ENCODE results near the gene CUBN. TPM values are rescaled to one million over a fixed set of nuclear protein-coding genes. Genes with fewer than 3 reads are reported as not detected.
A peak's percentile ranks its signal among the peaks of the same experiment; 100 is the strongest.

The CUBN gene
- total RNA-seq, 1 donor from 2014 or later, result 2.7 TPM

DNA sequence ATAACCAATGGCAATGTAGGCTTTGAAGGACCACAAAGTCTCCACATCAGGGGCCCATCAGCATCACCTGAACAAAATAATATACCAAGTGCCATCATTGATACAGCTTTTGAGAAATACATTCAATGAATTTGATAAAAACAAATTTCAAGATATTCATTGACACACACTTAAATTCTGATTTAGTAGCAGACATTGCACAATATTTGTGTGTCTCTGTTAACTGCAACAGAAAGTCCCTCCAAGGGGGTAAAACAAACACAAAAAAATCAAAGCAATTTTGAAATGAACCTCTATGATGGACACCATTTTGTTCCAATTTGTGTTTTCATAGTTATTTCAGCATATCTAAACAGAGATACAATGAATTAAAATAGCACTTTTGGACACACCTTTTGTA, 225.6 kb downstream of the CUBN start:
- H3K4me2 ChIP-seq (ENCODE audit: low read length), result no peak overlapping the region

DNA sequence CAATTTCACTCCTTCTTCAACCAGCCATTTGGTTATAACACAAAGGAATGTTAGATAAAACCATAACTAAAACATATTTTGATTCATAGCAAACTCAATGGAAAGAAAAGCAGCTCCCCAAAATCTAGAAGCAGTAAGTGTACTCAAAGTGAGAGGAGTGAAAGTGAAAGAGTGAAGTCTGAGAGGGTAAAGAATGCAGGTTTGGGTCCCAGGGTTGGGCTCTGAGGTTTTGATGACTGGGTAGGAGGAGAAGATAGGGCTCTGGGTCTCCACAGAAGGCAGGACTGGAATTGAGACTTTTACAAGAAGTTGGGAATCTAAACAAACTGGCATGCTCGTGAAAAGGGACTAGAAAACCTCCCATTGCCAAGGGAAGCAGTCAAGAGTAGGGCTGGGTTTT, 227.0 kb downstream of the CUBN start:
- Histone ChIP-seq H3K36me3 (ENCODE audit: insufficient read depth, low read length) (no peaks in the 10 kb centered on the region), H3K4me3 (ENCODE audit: insufficient read depth, low read depth, low read length) (no peak overlapping the region), H3K4me1 (ENCODE audit: insufficient read depth, low read length) (no peaks in the 10 kb centered on the region), H4K20me1 (ENCODE audit: insufficient read depth, low read length) (no peaks in the 10 kb centered on the region), H3K9ac (ENCODE audit: low read length) (no peak overlapping the region), H2AFZ (ENCODE audit: low read depth, low read length) (no peak overlapping the region), H3K27ac (ENCODE audit: low read depth, low read length) (no peak overlapping the region), H3K79me2 (ENCODE audit: insufficient read depth, low read length) (no peaks in the 10 kb centered on the region), H3K9me3 (ENCODE audit: insufficient read depth, low read depth, low read length) (no peaks in the 10 kb centered on the region), H3K4me2 (ENCODE audit: low read length) (no peak overlapping the region), H3K27me3 (ENCODE audit: insufficient read depth, low read length) (no peaks in the 10 kb centered on the region)
- Mint-ChIP-seq H3K4me3 (ENCODE audit: unreplicated experiment) (no peak overlapping the region), H3K4me1 (ENCODE audit: low read depth, unreplicated experiment) (peaks cover 26% of the 10 kb centered on the region), H3K27ac (ENCODE audit: unreplicated experiment) (no peak overlapping the region), H3K9me3 (ENCODE audit: unreplicated experiment) (peaks cover 4% of the 10 kb centered on the region), H3K27me3 (ENCODE audit: low read depth, unreplicated experiment) (no peaks in the 10 kb centered on the region), H3K36me3 (ENCODE audit: low read depth, unreplicated experiment) (peaks cover 6% of the 10 kb centered on the region)
- DNase-seq (ENCODE audit: low read depth), result no peak
- TF ChIP-seq, protein P1, sequence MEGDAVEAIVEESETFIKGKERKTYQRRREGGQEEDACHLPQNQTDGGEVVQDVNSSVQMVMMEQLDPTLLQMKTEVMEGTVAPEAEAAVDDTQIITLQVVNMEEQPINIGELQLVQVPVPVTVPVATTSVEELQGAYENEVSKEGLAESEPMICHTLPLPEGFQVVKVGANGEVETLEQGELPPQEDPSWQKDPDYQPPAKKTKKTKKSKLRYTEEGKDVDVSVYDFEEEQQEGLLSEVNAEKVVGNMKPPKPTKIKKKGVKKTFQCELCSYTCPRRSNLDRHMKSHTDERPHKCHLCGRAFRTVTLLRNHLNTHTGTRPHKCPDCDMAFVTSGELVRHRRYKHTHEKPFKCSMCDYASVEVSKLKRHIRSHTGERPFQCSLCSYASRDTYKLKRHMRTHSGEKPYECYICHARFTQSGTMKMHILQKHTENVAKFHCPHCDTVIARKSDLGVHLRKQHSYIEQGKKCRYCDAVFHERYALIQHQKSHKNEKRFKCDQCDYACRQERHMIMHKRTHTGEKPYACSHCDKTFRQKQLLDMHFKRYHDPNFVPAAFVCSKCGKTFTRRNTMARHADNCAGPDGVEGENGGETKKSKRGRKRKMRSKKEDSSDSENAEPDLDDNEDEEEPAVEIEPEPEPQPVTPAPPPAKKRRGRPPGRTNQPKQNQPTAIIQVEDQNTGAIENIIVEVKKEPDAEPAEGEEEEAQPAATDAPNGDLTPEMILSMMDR (IDR thresholded peaks at IDR 0.05; ENCODE audit: insufficient read depth, low read depth, low read length), result no peak
- TF ChIP-seq EZH2 (IDR thresholded peaks at IDR 0.05; ENCODE audit: insufficient read depth, low read length), result no peak
- no peak for FAIRE-seq

More for the DNA sequence above, 225.6 kb downstream of the CUBN start:
- H3K9me3 Mint-ChIP-seq (ENCODE audit: unreplicated experiment), result peaks cover 4% of the 10 kb centered on the region
- H3K27ac Mint-ChIP-seq (ENCODE audit: unreplicated experiment), result no peak overlapping the region
- Histone ChIP-seq H3K79me2 (ENCODE audit: insufficient read depth, low read length) (no peaks in the 10 kb centered on the region), H3K4me1 (ENCODE audit: insufficient read depth, low read length) (no peaks in the 10 kb centered on the region), H3K27ac (ENCODE audit: low read depth, low read length) (no peak overlapping the region), H3K4me3 (ENCODE audit: insufficient read depth, low read depth, low read length) (no peak overlapping the region), H4K20me1 (ENCODE audit: insufficient read depth, low read length) (no peaks in the 10 kb centered on the region), H3K9ac (ENCODE audit: low read length) (no peak overlapping the region), H3K36me3 (ENCODE audit: insufficient read depth, low read length) (no peaks in the 10 kb centered on the region), H3K9me3 (ENCODE audit: insufficient read depth, low read depth, low read length) (no peaks in the 10 kb centered on the region), H2AFZ (ENCODE audit: low read depth, low read length) (no peak overlapping the region), H3K27me3 (ENCODE audit: insufficient read depth, low read length) (no peaks in the 10 kb centered on the region)
- no peaks in the 10 kb centered on the region for H3K27me3 Mint-ChIP-seq (ENCODE audit: low read depth, unreplicated experiment)
- peaks cover 6% of the 10 kb centered on the region for H3K36me3 Mint-ChIP-seq (ENCODE audit: low read depth, unreplicated experiment)
- H3K4me1 Mint-ChIP-seq (ENCODE audit: low read depth, unreplicated experiment), result peaks cover 27% of the 10 kb centered on the region
- TF ChIP-seq, protein P1 (IDR thresholded peaks at IDR 0.05; ENCODE audit: insufficient read depth, low read depth, low read length), result no peak
- no peak for TF ChIP-seq EZH2 (IDR thresholded peaks at IDR 0.05; ENCODE audit: insufficient read depth, low read length)
- DNase-seq (ENCODE audit: low read depth) (no peak), FAIRE-seq (peak; percentile 17)
- no peak overlapping the region for H3K4me3 Mint-ChIP-seq (ENCODE audit: unreplicated experiment)

DNA sequence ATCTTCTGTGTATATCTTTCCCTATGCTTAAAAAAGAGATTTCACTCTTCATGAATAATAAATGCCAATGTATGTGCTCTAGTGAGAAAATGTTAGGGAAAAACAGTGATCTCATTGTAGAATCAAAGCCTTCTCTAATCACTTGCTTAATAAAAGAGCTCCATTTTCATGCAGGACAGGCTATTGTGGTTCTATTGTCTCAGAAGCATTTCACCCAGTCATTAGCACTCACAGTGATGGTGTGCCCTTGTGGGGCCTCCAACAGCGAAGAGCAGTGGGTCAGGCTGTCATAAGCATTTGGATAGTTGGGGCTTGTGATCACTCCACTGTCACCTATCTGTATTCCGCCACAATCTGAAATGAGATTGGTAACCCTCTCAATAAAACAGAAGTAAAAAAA, 228.5 kb downstream of the CUBN start:
- DNase-seq (ENCODE audit: low read depth) (no peak), FAIRE-seq (no peak)
- Mint-ChIP-seq H3K9me3 (ENCODE audit: unreplicated experiment) (peaks cover 4% of the 10 kb centered on the region), H3K27ac (ENCODE audit: unreplicated experiment) (no peak overlapping the region), H3K36me3 (ENCODE audit: low read depth, unreplicated experiment) (peaks cover 6% of the 10 kb centered on the region), H3K27me3 (ENCODE audit: low read depth, unreplicated experiment) (no peaks in the 10 kb centered on the region), H3K4me3 (ENCODE audit: unreplicated experiment) (no peak overlapping the region), H3K4me1 (ENCODE audit: low read depth, unreplicated experiment) (peaks cover 24% of the 10 kb centered on the region)
- Histone ChIP-seq H2AFZ (ENCODE audit: low read depth, low read length) (no peak overlapping the region), H4K20me1 (ENCODE audit: insufficient read depth, low read length) (no peaks in the 10 kb centered on the region), H3K27ac (ENCODE audit: low read depth, low read length) (no peak overlapping the region), H3K27me3 (ENCODE audit: insufficient read depth, low read length) (no peaks in the 10 kb centered on the region), H3K9me3 (ENCODE audit: insufficient read depth, low read depth, low read length) (no peaks in the 10 kb centered on the region), H3K4me1 (ENCODE audit: insufficient read depth, low read length) (no peaks in the 10 kb centered on the region), H3K9ac (ENCODE audit: low read length) (no peak overlapping the region), H3K79me2 (ENCODE audit: insufficient read depth, low read length) (no peaks in the 10 kb centered on the region), H3K4me2 (ENCODE audit: low read length) (no peak overlapping the region), H3K4me3 (ENCODE audit: insufficient read depth, low read depth, low read length) (no peak overlapping the region), H3K36me3 (ENCODE audit: insufficient read depth, low read length) (no peaks in the 10 kb centered on the region)
- TF ChIP-seq, protein P1 (IDR thresholded peaks at IDR 0.05; ENCODE audit: insufficient read depth, low read depth, low read length), result no peak
- TF ChIP-seq EZH2 (IDR thresholded peaks at IDR 0.05; ENCODE audit: insufficient read depth, low read length), result no peak

All from astrocyte (in vitro differentiated cells and primary cell).